GM04503 (cell line): ENCODE measurements around the gene BEND5.

Experiments
- DNase-seq: peaks from one replicate; pipeline ENCODE4 v3.0.0-alpha.2; 2012; ENCODE audit warnings: low read depth

The BEND5 gene

DNA sequence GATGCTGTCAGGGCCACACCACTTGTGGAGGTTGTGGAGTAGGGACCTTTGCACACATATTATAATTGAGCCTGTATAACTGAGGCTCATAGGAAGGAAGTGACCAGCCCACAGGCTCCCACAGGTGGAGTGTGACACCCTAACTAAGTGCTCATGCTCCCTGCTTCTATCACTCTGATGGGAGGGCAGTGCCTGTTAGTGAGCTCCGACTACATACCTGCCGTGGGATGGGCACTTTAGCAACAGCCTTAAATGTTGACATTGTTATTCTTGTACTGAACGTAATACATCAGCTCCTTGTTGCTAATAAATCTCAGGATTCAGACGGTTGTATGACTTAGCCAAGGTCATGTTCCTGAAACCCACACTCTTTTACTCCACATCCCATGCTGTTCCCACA, 58.0 kb downstream of the BEND5 start:
- no peak for DNase-seq

DNA sequence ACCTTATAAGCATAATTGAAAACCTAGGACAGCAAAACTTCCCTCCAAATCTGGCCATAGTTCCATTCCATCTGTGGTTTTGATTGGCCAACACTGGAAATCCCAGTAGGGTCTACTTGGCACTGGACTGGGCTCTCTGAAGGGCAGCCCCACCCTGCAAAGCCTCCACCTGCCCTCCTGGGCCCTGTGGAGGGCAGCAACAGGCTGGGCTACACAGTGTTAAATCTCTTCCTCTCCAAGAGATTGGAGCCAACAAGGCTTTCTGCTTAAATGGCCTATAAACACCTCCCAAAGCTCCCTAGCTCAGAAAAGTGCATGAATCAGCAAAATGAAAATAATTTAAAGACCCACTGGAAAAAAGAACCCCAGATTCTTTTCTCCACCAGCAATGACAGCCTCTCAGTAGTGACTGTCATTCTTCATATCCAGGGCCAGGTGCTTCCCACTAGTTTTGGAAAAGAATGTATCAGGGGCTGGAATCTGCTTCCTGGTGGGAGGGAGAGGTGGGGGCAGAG, 58.5 kb downstream of the BEND5 start:
- DNase-seq: no peak

DNA sequence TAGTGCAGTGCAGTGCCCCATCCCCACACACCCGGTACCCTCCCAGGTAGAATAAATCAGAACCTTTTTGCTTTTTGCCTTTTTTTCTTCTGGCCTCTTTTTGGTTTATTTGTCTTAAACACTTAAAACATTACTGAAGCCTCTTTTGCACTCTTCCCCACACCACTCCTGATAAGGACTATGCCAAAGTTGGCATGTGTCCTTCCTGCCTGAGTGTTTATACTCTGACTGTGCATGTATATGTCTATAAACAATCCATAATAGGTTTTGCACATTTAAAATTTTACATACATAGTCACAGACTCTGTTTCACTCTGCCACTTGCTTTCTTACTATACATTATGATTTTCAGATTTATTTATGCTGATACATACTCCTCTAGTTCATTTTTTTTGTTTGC, 59.6 kb downstream of the BEND5 start:
- DNase-seq: no peak

DNA sequence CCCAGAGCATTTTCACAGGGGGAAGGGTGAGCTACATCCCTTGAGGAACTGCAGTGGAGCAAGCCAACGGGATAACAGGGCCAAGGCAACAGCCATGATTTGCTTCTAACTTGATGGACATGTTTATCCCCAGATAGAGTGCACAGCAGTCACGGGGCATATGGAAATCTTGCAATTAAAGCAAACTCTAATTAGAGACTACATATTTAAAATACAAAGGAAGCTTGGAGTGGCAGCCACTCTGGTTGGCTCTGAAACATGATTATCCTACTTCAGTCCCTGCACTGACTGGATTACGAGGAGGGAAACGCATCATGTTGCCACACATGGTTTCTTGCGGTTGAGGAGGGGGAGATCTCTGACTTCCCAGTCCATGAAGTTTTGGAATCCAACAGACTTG, 60.8 kb downstream of the BEND5 start:
- no peak for DNase-seq

DNA sequence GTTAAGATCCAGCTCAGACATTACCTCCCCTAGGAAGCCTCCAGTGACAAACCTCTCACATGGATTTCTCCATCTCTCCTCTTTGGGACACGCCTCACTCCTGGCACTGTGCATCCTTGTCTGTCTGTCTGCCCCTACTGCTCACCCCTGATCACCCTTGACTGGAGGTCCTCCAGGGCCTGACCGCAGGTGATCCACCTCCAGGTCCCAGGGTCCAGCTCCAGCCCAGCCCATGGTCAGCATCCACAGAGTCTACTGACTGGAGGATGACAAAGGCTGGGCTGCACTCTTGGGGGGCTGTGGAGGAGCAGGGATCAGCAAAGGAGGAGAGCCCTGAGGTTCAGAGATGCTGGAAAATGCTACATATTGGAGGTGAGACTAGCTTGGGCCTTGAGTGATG, 65.8 kb downstream of the BEND5 start:
- no peak for DNase-seq

DNA sequence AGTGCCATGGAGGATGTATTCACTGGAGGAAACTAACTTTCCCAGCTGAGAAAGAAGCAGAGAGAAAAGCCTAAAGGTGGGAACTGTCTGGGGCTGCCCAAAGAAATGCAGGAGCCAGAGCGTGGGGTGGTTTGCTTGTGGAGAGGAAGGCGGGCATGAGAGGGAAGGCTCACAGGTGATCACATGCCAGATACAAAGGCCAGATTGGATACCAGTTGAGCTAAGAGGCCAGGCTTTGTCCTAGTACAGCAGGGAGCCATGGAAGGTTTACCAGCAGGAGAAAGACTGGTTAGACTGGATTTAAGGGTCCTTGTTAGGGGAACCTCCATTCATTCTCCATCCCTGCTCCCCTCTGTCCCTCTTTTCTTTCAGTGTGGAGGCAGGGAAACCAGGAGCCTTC, 66.4 kb downstream of the BEND5 start:
- no peak for DNase-seq

DNA sequence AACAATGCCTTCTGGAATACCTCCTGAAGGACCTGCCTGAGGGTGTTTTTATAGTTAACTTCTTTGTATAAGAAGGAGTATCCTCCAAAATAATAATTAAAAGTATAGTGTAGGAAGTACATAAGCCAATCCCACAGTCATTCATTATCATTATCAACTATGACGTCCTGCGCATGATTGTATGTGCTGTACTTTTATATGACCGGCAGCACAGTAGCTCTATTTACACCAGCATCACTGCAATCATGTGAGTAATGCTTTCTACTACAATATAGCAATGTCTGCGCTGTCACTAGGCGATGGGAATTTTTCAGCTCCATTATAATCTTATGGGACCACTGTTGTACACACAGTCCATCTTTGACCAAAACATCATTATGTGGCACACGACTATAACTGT, 72.0 kb downstream of the BEND5 start:
- no peak for DNase-seq

DNA sequence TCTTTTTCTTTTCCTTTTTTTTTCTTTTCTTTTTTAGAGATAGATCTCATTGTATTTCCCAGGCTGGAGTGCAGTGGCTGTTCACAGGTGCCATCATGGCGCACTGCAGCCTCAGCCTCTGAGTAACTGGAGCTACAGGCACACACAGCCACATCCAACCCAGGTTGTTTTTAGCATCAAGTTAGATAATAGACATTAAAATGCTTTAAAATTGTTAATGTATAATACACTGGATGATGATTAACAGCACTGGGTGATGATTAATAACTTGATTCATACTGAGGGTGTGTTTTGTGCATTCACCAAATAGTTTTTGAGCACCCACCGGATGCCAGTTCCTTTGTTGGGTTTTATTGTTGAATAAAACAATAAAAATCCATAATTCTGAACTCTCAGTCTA, 75.2 kb downstream of the BEND5 start:
- no peak for DNase-seq

DNA sequence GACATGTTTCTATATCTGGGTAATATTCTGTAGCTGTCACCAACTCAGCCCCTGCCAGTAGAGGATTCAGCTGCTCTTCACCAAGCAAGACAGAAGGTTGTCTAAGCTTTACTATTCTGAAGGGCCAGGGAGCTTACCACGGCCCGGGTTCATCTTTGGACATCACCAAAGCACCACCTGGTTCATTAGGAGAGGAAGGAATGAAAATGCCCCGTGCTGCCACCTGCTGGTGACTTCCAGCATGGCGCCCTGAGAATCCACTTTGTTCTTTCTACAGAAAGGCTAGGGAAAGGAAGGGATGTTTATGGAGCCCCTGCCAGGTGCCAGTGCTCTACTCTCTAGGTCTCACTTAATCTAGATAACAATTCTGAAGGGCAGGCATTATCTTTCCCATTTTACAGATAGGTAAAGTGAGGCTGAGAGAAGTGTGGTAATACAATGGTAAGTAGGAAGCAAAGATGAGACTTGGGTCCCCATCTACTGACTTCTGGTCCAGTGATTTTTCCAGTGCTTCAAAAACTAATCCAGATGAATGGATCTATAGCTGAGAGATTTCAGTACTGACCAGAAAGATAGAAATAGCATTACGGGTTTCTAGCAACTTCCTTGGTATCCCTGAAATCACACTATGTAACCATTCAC, 79.5 kb downstream of the BEND5 start:
- DNase-seq: no peak

DNA sequence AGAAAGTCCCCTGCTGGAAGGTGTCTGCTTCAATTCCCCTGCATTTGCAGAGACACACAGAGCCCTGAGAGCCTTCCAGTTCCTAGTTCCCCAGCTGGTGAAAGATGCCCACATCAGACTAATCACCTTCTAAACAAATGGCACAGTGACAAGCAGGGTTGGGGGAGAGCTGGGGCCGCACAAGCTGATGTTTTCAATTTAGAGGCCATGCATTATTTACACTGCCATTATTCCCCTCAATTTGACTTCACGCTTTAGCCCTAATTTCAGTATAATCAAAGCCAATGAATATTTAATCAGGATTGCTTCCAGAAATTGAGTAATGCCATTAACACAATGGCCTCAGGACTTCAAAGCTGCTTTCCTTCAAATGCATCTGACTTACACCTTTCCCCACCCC, 81.5 kb downstream of the BEND5 start:
- no peak for DNase-seq

DNA sequence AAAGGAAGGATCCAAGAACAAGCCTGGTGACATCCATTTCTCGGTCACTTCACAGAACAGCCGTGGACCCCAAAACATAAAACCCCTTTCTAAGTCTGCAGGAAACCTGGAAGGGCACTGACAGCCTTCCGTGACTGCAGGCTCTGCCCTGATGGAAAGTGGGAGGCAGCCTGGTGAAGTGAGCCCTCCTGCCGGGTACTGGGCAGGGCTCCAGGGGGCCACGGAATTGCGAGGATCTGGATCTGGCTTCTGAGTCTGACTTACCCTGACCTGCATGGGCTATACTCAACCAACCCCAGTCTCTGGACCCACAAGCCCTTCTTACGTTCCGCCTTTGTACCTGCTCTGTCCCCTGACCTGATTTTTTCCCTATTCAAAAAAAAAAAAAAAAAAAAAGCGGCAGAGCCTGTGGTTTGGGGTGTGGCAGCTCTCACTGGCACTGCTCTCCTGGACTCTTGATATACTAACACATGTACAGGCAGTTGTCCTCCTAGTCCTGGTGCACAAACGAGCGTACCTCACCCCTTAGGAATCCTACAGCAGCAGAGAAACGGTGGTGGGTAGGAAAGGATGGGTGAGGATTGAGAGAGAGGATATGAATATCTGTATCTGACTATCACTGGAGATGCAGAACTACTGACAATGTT, 82.9 kb downstream of the BEND5 start:
- DNase-seq: no peak

DNA sequence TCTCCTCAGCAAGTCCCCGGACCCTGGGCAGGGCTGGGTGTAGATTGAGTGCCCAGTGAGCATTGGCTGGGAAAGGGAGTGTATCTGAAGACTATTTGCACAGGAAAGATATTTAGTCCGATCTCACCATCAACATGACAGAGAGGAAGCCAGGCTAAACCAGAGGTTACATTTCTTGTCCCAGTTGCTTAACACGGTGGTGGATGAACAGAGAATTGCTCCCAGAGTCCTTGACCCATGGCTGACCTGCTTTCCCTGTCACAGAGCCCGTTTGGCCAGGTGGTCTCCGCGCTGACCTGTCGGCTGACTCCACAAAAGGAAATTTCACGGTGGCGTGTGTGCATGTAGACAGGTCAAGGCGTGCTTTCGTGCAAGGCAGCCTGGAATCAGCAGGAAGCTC, 83.5 kb downstream of the BEND5 start:
- no peak for DNase-seq

DNA sequence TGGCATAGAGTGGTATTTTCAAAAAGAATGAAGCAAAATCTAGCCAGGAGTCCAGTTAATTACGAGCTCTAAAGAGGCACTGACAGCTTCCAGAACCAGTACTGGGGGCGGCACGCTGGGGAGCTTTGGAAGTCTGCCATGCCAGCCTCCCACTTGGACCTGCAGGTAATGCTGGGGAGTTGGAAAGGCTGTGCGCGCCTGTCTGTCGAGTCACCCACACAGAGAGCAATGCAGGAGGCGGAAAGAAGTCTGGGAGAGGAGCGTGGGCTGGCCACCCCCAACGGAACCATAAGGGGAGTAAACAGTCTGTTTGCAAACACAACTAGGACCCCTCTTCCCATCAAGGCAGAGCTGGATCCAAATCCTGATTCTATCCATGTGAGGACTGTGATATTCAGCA, 84.5 kb downstream of the BEND5 start:
- no peak for DNase-seq

DNA sequence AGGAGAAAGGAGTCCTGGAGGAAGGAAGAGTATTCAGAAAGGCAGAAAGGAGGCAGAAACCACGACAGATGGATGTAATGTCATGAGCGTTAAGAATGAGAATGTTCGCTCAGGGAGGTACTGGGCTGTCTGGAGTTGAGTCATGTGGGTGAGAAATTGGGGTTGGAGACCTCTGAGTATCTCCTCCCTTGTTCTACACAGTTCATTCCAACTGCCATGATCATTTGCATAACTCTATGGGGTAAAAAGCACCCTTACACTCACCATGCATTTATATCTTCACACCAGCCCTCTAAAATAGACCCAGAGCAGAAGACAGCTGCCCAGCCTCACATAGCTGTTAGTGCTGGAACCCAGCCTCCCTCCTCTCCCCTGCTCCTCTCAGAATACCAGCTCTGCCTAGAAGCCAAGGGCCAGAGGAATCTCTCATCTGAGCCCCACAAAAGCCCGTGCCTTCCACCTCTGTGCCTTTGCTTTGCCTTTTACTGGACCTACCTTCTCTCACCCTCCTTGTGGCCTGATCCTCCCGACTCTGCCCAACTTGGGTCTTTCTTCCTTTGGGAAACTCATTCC, 85.2 kb downstream of the BEND5 start:
- no peak for DNase-seq

DNA sequence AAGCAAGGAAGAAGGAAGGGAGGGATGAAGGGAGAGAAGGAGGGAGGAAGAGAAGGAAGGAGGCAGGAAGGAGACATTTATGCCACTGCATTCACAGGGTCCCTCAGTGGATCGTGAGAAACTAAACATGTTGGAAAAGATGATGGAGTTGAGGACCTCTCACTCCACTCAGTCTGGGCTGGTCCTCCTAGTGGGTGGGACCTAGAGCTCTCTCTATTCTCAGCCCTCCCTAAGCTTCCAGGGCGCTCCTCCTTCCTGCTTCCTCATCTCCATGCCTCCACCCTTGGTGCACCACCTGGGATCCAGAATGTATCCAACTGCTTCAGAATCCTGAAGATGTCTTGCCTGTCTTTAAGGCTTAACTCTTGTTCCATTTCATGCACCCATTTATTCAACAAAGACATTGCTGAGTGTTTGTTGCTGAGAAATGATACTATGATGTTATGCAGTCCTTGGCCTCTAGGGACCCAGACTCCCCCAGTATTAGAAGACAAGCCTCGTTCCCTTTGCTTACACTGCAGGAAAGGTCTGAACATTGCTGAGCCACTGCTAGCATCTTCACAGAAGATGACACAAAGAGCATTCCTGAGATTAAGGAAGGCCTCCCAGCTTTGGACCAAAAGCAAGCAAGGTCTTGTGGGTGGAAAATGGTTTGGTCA, 88.5 kb downstream of the BEND5 start:
- no peak for DNase-seq

DNA sequence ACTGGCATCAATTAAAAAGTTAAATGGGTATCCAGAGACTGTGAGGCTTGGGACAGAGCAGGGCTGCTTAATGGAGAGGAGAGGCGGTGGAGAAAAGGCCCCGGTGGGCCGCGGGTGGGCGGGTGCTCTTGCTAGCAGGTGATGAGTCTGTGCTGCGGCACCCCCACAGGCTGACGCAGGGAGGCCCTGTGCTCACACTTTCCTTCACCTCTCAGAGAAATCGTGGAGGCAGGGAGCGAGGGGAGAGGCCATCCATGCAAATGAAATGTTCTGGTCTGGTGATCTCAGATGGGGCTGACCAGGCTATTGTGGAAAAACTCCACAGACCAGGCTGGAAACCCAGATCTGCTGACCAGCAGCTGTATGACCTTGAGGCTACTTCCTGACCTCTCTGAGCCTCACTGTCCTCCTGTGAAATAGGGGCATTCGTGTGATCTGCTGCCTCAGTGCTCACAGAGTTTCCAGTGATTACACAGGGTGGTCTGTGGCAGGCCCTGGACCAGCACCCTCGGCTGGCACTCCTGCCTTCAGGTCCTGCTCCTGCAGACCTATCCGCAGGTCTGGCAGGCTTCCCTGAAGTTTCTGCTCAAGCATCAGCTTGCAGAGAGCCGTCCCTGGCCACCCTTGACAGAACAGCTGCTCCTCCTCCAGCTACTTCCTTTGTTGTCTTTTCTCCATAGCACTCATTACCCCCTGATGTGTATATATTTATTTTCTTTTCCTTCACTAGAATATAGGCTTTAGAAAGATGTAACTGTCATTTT, 89.2 kb downstream of the BEND5 start:
- no peak for DNase-seq

DNA sequence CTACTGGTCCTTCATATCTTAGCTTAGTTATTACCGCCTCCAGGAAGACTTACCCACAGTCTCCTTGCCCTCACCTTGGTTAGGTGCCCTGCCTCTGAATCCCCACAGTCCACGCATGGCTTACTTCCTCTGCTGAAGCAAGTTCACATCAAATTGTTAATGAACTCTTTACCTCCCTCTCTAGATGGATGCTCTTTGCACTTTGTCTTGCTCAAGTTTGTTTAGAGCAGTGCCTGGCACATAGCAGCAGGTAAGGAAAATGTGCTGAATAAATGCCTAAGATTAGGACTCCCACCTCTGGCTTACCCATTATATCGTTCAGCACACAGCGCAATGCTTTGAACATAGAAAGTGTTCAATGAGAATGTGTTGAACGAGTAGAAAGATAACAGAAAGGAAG, 90.5 kb downstream of the BEND5 start:
- DNase-seq: no peak

DNA sequence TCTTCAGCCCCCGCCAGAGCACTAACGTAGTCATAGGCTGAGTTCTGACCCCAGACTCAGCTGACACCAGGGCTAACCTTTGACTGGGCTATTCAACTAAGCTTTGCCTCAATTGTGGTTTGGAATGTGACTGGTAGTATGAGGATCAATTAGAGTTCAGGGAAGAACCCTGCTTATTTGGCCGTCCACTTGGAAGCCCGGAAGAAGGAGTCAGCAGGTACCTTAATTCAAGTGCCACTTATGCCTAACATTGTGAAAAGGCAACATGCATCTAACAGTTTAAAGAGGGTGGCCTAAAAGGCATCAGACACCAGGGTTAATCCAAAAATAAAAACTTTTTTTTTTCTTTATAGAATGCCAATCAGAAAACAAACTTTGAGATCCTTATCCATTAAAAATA, 92.3 kb downstream of the BEND5 start:
- no peak for DNase-seq

DNA sequence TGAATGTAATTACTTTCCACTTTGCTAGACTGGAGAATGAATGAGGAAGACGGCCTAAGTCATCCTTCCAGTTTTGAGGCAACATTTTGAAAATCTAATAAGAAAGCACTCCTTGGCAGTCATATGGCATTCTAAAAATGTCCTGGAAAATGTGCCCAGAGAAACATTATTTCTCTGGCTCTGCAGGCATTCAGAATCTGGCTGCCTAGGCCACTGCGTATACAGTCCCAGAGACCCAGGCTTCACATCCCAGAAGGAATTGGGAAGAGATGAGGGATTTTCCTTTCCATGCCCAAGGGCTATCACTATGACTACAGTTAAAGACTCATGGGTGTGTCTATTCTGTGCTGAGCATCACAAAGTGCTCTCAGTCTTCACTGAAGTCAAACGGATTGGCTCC, 92.9 kb downstream of the BEND5 start:
- no peak for DNase-seq

DNA sequence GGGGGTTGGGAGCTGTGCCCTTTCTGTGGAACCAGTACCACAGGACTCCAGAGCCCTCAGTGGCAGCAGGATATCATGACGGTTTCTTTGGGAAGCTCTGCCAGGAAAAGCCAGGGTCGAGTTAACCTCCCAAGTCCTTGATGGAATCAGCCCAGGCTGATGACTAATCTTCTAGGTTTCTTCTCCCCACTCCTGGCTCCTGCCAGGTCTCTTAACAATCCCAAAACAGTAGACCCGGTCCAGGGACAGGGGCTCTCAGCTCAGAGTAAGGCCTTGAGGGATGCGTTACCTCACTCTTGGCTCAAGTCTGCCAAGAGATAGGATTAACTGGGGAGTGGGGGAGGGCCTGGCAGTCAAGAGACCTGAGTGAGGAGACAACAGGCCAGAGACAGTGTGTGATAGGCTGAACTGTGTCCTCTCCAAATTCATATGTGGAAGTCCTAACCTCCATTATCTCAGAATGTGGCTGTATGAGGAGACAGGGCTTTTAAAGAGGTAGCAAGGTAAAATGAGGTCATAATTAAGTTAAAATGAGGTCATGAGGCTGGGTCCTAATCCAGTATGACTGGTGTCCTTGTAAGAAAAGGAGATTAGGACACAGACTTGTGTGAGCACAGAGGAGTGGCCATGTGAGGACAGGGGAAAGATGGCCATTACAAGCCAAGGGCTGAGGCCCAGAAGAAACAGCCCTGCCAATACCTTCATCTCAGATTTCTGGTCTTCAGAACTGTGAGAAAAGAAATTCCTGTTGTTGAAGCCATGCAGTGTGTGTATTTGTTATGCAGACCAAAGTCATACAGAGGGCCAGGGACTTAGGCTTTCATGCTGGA, 95.0 kb downstream of the BEND5 start:
- DNase-seq: no peak

DNA sequence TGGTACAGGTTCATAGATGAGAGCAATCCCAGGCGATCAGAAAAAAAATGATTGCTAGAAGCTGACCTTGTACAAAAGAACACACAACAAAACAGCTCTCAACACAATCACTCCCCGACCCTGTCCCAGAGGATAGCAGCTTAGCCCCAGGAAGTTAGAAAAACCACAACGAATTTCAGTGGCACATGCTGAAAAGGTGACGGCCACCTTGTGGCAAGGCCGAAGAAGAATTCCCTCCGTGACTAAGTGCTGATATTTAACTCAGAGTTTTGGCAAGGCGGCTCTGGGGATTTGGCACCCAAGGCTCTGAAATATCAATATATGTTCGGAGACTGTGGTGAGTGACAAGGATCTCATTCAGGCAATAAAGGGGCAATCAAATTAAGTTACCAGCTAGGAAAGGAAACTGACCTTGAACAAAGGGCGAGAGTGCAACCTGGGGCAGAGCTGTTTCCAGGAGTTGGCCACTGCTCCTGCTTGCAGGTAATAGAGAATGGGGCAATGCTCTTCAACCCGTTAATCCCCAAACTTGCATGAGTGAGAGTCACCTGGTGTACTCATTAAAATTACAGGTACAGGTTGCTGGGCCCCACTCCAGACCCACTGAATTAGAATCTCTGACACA, 96.2 kb downstream of the BEND5 start:
- DNase-seq: no peak
